Panc1 (cell line): ENCODE results near the gene DENND10.

Source experiments
- CTCF ChIP-seq: fragments of 450-650 bp; IDR thresholded peaks from 2 replicates; pipeline ENCODE4 v1.5.1; 2017; ENCODE audit warnings: mild to moderate bottlenecking
- SIN3A ChIP-seq: IDR thresholded peaks from 2 replicates; pipeline ENCODE4 v1.6.1; 2012; ENCODE audit warnings: low read depth, mild to moderate bottlenecking, low read length, moderate library complexity, borderline replicate concordance; ENCODE audit not compliant: insufficient read depth

DNA sequence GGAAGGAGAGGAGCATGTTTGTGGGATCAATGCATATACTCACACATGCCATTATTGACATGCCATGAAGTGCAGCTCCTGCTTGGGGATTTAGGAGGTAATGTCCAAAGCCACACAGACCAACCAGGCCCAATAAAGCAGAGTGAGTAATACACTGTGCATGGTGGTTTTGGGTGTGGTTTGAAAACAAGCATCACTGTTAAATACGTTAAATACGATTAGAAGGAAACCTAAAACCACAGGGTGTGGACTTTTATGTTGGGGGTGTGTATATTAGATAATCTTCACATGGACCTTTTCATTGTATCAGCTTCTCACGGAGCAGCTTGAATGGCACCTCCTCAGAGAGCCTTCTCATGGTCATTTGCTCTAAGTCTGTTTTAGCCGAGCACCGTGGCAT lies 12.9 kb upstream of the DENND10 start:
- TF ChIP-seq CTCF (no peak), SIN3A (no peak)
